ENCODE measurements around the gene TRIM58. TPM values are rescaled to one million over a fixed set of nuclear protein-coding genes. Genes with fewer than 3 reads are reported as not detected.

The TRIM58 gene
- total RNA-seq, 1 experiment from 2014 or later = 1.7 TPM

GRCh38 chr1:247854899-247855545 lies 2.0 kb upstream of the TRIM58 start:
- Mint-ChIP-seq H3K27ac (no peak overlapping the region), H3K4me3 (no peak overlapping the region; a peak in 1 of 5 replicates), H3K36me3 (ENCODE audit: insufficient read depth in 1 of 3, low read depth in 3 of 3) (no peaks in the 10 kb centered on the region; a peak in 1 of 7 replicates), H3K9me3 (peaks cover 51 to 69% of the 10 kb centered on the region in 2 experiments), H3K4me1 (peaks cover 0 to 10% of the 10 kb centered on the region in 2 experiments; a peak in 3 of 4 replicates), H3K27me3 (ENCODE audit: low read depth) (peaks cover 10% of the 10 kb centered on the region)
- H3K18ac ChIP-seq (ENCODE audit: insufficient read length, low read depth, low read length) = no peak overlapping the region
- no peaks in the 10 kb centered on the region for H3K79me1 ChIP-seq (ENCODE audit: insufficient read depth, low read depth, low read length, poor library complexity, severe bottlenecking)
- no CpG with 5 or more reads among the region's 14 CpGs for WGBS (ENCODE audit: extremely low coverage, insufficient read length, low lambda C conversion rate)
- no peak overlapping the region for H3K23ac ChIP-seq (ENCODE audit: insufficient read length, low read depth, low read length)
- H2AFZ ChIP-seq (ENCODE audit: low read length) = no peak overlapping the region
- H3K14ac ChIP-seq (ENCODE audit: insufficient read depth, low read length) = no peak overlapping the region
- H3K4me2 ChIP-seq (ENCODE audit: insufficient read depth, insufficient read length, low read length) = no peak overlapping the region
- no peak overlapping the region for H3K27ac ChIP-seq (ENCODE audit: insufficient read length, low read depth, low read length)
- H3T11ph ChIP-seq (ENCODE audit: low read length) = no peak overlapping the region
- H2BK5ac ChIP-seq (ENCODE audit: insufficient read length, low read length) = no peak overlapping the region
- TF ChIP-seq CTCF (conservative IDR thresholded peaks at IDR 0.05) = no peak
- no peak for DNase-seq
- peaks cover 2% of the 10 kb centered on the region; the same call in 1 of the 2 replicates for H3K79me2 ChIP-seq (ENCODE audit: insufficient read depth, low read length)
- H3K23me2 ChIP-seq (ENCODE audit: insufficient read length, low read depth, low read length, poor library complexity, severe bottlenecking) = no peaks in the 10 kb centered on the region
- no peak overlapping the region for H4K91ac ChIP-seq (ENCODE audit: insufficient read length, low read depth, low read length)
- H3K4ac ChIP-seq (ENCODE audit: low read depth, low read length) = no peak overlapping the region
- H3K27me3 ChIP-seq (ENCODE audit: insufficient read depth, low read length) = peaks cover 2% of the 10 kb centered on the region; the same call in 1 of the 2 replicates
- H3K9ac ChIP-seq (ENCODE audit: extremely low read depth, insufficient read length, low read length) = no peak overlapping the region
- H3K56ac ChIP-seq (ENCODE audit: insufficient read length, low read depth, low read length) = no peak overlapping the region
- no peak overlapping the region for H2BK12ac ChIP-seq (ENCODE audit: insufficient read length, low read depth, low read length)
- H2AK5ac ChIP-seq (ENCODE audit: insufficient read length, low read length) = no peak overlapping the region
- H4K20me1 ChIP-seq (ENCODE audit: control insufficient read depth, insufficient read depth, insufficient read length) = no peaks in the 10 kb centered on the region
- no peak overlapping the region for H2BK20ac ChIP-seq (ENCODE audit: low read depth, low read length, poor library complexity, severe bottlenecking)
- no peak overlapping the region for H4K5ac ChIP-seq (ENCODE audit: insufficient read length, low read depth, low read length)
- H3K9me3 ChIP-seq (ENCODE audit: control insufficient read depth, low read depth, low read length) = peaks cover 14% of the 10 kb centered on the region
- no peak overlapping the region for H4K8ac ChIP-seq (replicated peaks; ENCODE audit: insufficient read length, low read depth, low read length)
- H2BK120ac ChIP-seq (ENCODE audit: low read depth, low read length, poor library complexity, severe bottlenecking) = no peak overlapping the region
- no peak overlapping the region for H2BK15ac ChIP-seq (ENCODE audit: low read depth, low read length)
- H3K4me1 ChIP-seq (ENCODE audit: insufficient read depth, low read length) = no peaks in the 10 kb centered on the region

All from H9 (cell line).